Cardiac septum (tissue), 1 donor: ENCODE data around the gene EID2. TPM values are rescaled to one million over a fixed set of nuclear protein-coding genes. Genes with fewer than 3 reads are reported as not detected.

Experiments
- DNase-seq: peaks from one replicate; pipeline ENCODE4 v3.0.0-alpha.2; 2020; ENCODE audit warnings: low spot score
- intact Hi-C: fragments of 100-400 bp; cut with DNase I; formaldehyde crosslinking; loops from one replicate; pipeline ENCODE4 v1.14.0; 2022
- total RNA-seq: library from RNA; stranded (reverse); fragmentation: NEBNext Ultra II Directional; extraction: Animal tissue kit (Norgen Biotek cat#: 25700); gene quantifications from one replicate; pipeline ENCODE4 v1.2.1, GENCODE V29; 2021
- donor health status: DM: no; HTN: no; CAD: no.

EID2 gene
- total RNA-seq, 1 donor from 2014 or later = 11.4 TPM

DNA sequence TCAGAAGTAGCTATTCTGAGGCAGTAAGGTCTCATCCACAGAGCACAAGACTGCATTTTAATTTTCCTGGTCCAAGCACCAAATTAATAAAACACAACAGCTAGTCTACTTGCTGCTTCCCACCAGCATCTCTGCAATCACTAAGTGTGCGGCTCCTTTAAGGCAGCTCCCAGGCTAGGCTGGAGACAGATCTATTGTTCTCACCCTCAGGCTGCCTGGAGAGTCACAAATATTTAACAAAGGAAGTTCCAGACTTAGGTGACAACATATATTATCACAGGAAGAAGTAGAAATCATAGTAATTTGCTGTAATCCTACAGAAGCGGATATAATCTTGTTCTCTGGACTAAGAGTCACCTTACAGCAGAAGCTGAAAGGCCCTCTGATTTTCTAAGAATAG lies 2.2 kb upstream of the EID2 start:
- intact Hi-C loops = loop anchor here (10.0 kb wide), 1 partner anchor 293 kb away; the partner anchor contains the start of gene DYRK1B

DNA sequence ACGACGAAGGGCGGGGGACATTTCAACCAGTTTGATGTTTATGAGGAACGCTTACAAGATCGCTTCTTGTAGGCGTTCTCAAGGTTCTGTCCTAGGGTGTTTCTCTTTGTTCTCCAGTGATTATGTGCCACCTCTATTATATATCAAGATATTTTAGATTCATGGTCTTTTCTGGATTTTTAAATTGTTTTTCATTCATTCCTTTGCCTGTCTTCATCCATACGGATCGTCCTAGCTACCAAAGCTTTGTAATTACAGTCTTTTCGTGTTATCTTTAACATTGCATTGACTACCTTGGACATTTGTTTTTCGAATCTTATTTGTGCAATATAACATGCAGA lies 342 bp upstream of the EID2 start:
- DNase-seq = no peak
- intact Hi-C loops = loop anchor here (2.0 to 10.0 kb wide), 2 partner anchors 60 to 294 kb away; partner anchors contain the start of genes DYRK1B and TIMM50

More for the DNA sequence above, 2.2 kb upstream of the EID2 start:
- no peak for DNase-seq

DNA sequence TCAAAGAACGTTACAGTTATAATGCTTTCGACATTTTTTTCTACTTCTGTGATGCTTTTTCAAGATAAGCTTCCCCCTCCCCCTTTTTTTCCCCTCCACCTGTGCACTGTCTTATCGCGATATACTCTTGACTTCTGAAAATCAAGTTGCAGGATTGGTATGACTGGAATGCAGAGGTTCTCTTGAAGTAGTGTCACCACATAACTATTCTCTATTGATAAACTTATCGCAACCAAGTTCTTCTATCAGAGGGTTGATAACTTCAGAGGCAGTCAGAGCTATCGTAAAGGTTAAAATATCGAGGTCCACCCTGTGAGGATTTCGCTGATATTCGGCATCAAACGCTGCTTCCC lies 820 bp downstream of the EID2 start:
- intact Hi-C loops = loop anchor here (10.0 kb wide), 2 partner anchors 94 to 414 kb away; partner anchors contain the start of genes PAK4 and SUPT5H

GRCh38 chr19:39533791-39534190 lies 6.2 kb downstream of the EID2 start:
- DNase-seq = no peak
- intact Hi-C loops = loop anchor here (2.0 to 10.0 kb wide), 5 partner anchors 36 to 409 kb away; partner anchors contain the start of genes DLL3, PAK4 and SUPT5H

More for the DNA sequence above, 820 bp downstream of the EID2 start:
- DNase-seq = no peak

GRCh38 chr19:39533003-39533512 lies 6.9 kb downstream of the EID2 start:
- intact Hi-C loops = loop anchor here (2.0 to 10.0 kb wide), 5 partner anchors 36 to 408 kb away; partner anchors contain the start of genes DLL3, PAK4 and SUPT5H

GRCh38 chr19:39532233-39533002 lies 7.5 kb downstream of the EID2 start, which contains the start of gene EID2B:
TSS of gene EID2B (minus strand) at chr19:39532852. CDS start at chr19:39532802, 50 bp downstream.
- intact Hi-C loops = loop anchor here (2.0 to 10.0 kb wide), 5 partner anchors 35 to 408 kb away; partner anchors contain the start of genes DLL3, PAK4 and SUPT5H
- peak; percentile 98 for DNase-seq

More at GRCh38 chr19:39533003-39533512, 6.9 kb downstream of the EID2 start:
- no peak for DNase-seq

- intact Hi-C loops = loop anchor here (2.0 to 10.0 kb wide), 5 partner anchors 35 to 407 kb away; partner anchors contain the start of genes DLL3, PAK4 and SUPT5H
- DNase-seq = no peak
Observed at GRCh38 chr19:39531834-39532232, 8.1 kb downstream of the EID2 start.

DNA sequence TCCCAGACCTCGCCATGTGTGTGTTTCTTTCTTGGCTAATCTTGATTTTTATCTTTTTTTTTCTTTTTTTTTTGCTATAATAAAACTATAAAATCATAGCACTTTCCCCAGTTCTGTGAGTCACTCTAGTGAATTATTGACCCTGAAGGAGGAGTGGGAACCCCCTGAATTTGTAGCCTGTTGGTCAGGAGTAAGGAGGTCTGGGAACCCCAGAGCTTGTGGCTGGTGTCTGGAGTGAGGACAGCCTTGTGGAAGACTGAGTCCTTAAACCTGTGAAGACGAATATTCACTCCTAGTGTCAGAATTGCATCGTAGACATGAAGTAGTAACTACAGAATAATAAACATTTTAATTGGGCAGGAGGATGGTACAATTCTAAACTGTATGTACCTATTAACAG lies 14.8 kb downstream of the EID2 start:
- intact Hi-C loops = no loop called here

DNA sequence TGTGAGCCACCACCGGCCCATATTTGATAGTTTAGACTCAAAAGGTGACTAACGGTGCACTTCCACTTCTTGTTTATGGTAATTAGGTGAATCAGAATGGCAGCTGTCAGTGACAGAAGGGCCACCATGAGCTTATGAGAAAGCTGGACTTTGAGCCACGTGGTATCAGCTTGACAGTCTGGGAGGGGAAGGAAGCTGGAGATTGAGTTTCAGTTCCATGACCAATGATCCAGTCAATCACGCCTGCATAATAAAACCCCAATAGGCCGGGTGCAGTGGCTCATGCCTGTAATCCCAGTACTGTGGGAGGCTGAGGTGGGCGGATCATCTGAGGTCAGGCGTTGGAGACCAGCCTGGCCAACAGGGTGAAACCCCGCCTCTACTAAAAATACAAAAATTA lies 15.5 kb downstream of the EID2 start:
- intact Hi-C loops = no loop called here
- DNase-seq = no peak

More for the DNA sequence above, 14.8 kb downstream of the EID2 start:
- no peak for DNase-seq

DNA sequence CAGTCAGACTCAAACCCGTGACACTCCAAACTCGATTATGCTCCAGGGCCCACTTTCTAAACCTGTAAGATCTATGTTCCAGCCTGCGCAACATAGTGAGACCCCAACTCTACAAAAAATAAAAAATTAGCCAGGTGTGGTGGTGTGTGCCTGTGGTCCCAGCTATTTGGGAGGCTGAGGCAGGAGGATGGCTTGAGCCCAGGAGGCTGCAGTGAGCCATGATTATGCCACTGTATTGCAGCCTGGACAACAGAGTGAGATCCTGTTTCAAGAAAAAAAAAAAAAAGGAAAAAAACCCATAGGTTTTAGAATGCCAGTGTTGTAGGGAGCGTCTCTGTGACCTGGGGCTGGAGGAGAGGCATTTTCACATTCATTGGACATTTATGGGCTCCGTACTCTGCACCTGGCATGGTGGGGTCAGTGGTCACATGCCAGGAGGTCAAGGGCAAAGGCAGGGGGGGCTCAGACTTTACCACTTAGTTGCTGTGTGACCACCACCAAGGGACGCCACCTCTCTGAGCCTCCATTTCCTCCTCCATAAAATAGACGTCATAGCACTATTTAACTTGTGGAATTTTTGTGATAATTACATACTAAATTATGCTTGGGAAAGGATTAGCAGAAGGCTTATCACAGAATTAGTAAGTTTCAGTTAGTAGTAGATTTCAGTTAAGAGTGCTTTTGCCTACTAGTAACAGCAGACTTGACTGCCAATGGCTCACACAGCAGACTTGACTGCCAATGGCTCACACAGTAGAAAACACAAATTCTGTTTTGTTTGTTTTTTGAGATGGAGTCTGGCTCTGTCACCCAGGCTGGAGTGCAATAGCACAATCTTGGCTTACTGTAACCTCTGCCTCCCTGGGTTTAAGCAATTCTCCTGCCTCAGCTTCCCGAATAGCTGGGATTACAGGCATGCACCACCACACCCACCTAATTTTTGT lies 19.1 kb downstream of the EID2 start:
- intact Hi-C loops = no loop called here
- no peak for DNase-seq

GRCh38 chr19:39518975-39519374 lies 21.0 kb downstream of the EID2 start:
- intact Hi-C loops = no loop called here
- DNase-seq = no peak

DNA sequence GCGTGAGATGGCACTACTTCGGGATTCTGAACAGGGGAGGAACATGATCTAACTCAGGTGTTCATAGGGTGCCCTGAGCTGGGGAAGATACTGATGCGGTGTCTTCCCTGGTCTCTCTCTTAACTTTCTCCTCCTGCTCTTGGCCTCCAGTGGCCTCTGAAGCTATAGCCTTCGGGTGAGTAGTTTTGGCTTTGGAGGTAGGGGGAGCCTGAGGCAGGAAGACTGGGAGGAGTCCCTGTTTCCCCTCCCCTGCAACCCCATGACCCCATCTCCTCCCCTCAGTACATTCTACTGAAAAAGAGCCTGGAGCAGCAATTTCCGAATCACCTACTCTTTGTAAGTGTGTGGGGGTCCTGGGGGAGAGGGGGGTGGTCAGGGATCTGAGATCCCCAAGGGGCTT lies 21.5 kb downstream of the EID2 start:
- no peak for DNase-seq
- intact Hi-C loops = no loop called here

- intact Hi-C loops = no loop called here
- DNase-seq = no peak
Observed at GRCh38 chr19:39517432-39517831, 22.5 kb downstream of the EID2 start.

- no peak for DNase-seq
- intact Hi-C loops = no loop called here
Observed at GRCh38 chr19:39516270-39516669, 23.7 kb downstream of the EID2 start.

DNA sequence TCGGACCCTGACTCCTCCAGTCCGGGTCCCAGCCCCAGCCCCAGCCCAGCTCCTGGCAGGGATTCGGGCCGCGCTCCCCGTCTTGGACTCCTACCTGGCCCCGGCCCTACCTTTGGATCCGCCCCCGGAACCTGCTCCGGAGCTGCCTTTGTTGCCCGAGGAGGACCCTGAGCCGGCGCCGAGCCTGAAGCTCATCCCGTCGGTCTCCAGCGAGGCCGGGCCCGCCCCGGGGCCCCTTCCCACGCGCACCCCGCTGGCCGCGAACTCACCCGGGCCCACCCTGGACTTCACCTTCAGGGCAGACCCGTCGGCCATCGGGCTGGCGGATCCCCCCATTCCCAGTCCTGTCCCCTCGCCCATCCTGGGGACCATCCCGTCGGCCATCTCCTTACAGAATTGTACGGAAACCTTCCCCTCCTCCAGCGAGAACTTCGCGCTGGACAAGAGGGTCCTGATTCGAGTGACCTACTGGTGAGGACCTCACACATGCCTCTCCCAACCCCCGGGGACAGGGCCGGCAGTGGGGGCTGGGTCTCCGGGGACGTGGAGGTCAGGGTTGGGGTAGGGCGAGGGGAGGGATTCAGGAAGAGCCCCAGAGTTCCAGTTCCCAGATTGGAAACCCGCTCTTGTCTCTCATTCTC lies 24.3 kb downstream of the EID2 start:
- intact Hi-C loops = no loop called here
- DNase-seq = no peak

DNA sequence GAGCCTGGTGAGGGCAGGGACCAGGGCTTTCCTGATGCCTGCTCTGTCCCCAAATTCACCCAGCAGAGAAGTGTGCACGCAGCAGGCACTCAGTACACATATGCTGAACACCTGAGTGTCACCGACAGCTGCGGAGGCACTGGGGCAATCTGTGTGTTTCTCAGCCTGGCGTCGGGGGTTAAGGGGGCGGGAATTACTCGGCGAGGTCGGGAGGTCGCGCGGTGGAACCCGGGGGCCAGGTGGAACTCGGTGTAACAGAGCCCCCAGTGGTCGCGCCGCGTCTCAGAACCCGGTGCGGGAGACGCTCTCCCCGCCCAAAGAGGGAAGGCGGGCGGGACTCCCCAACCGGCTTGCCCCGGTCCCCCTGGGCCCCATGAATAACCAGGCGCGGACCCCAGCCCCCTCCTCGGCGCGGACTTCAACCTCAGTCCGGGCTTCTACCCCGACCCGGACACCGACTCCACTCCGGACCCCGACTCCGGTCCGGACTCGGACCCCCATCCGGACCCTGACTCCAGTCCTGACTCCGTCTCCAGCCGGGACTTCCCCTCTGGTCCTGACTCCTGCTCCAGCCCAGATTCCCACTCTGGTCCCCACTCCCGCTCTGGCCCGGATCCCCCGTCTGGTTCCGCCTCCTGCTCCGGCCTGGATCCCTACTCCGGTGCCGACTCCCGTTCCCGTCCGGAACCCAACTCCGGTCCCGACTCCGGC lies 25.0 kb downstream of the EID2 start, which contains the start of gene SELENOV:
TSS of gene SELENOV (plus strand) at position 300 of the 711 bp plus-strand sequence. CDS start at position 374, 74 bp downstream.
- no peak for DNase-seq
- intact Hi-C loops = no loop called here

DNA sequence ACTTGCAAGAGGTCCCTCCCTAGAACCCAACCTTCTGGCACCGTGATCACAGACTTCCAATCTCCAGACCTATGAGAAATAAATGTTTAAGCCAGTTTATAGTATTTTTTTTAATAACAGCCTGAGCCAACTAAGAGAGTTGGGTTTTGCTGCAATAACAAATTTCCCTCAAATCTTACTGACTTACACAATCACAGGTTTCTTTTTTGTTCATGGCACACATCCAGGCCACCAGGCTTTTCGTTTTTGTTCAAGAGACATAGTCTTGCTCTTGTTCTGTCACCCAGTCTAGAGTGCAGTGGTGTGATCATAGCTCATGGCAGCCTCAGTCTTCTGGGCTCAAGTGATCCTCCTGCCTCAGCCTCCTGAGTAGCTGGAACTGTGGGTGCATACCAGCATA lies 27.0 kb downstream of the EID2 start:
- no peak for DNase-seq
- intact Hi-C loops = no loop called here

- intact Hi-C loops = no loop called here
- DNase-seq = no peak
Observed at GRCh38 chr19:39509233-39509632, 30.7 kb downstream of the EID2 start.
